Measurements from ENCODE around the gene R3HCC1L. TPM values are rescaled to one million over a fixed set of nuclear protein-coding genes. Genes with fewer than 3 reads are reported as not detected.
A peak's percentile ranks its signal among the peaks of the same experiment; 100 is the strongest.

The R3HCC1L gene
- total RNA-seq, 1 donor from 2014 or later = 12.3 TPM

DNA sequence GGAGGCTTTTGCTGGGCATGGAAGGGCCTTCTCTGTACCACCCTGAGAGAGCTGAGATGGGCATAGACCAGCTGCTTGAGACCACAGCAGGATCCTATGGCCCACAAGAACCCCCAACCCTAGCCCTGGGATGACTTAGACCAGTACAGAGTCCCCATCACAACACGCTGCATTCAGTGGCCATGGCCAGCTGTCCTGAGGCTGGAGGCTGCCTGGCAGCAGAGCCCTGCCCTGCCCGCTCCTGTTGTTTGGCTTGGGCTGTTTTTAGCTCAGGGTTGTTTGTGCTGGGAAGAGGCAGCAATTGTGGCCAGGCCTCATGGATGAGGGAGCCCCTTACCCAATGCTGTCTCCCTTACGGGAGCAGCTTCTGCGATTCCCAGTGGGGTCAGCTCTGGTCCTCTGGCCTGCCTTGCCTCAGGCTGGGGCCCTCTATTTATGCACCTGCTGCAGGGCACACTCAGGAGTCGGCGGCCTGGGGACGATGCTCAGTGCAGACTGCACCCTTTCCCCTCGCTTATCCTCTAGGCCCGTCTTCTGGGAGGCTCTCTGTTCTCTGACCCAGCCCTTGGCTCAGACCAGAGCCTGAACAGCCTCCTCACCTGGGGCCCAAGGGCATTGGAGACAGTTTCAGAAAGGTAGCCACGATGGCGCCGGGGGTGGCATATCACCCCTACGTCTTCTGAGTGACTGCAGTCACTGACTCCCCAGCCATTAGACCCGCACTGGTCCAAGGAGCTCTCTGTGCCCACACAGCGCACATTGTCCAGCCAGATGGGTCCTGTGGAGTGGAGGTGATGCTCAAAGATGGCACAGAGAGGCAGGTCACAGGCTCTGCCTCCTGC, 127.2 kb downstream of the R3HCC1L start:
- Histone ChIP-seq H3K27ac (no peak overlapping the region), H3K4me3 (no peak overlapping the region), H3K36me3 (no peaks in the 10 kb centered on the region), H3K4me1 (peaks cover 36% of the 10 kb centered on the region), H3K27me3 (no peaks in the 10 kb centered on the region), H3K9me3 (no peaks in the 10 kb centered on the region)
- intact Hi-C loops (cut with DNase I) = no loop called here
- peak; percentile 84 to 93 for DNase-seq (ENCODE audit: extremely low spot score in 2 of 2)
- TF ChIP-seq POLR2A (IDR thresholded peaks at IDR 0.05) (no peak), POLR2AphosphoS5 (IDR thresholded peaks at IDR 0.05; ENCODE audit: insufficient read depth in 1 of 2, low read depth in 1 of 2) (no peak)
- TF ChIP-seq, protein P1, sequence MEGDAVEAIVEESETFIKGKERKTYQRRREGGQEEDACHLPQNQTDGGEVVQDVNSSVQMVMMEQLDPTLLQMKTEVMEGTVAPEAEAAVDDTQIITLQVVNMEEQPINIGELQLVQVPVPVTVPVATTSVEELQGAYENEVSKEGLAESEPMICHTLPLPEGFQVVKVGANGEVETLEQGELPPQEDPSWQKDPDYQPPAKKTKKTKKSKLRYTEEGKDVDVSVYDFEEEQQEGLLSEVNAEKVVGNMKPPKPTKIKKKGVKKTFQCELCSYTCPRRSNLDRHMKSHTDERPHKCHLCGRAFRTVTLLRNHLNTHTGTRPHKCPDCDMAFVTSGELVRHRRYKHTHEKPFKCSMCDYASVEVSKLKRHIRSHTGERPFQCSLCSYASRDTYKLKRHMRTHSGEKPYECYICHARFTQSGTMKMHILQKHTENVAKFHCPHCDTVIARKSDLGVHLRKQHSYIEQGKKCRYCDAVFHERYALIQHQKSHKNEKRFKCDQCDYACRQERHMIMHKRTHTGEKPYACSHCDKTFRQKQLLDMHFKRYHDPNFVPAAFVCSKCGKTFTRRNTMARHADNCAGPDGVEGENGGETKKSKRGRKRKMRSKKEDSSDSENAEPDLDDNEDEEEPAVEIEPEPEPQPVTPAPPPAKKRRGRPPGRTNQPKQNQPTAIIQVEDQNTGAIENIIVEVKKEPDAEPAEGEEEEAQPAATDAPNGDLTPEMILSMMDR (IDR thresholded peaks at IDR 0.05) = no peak

DNA sequence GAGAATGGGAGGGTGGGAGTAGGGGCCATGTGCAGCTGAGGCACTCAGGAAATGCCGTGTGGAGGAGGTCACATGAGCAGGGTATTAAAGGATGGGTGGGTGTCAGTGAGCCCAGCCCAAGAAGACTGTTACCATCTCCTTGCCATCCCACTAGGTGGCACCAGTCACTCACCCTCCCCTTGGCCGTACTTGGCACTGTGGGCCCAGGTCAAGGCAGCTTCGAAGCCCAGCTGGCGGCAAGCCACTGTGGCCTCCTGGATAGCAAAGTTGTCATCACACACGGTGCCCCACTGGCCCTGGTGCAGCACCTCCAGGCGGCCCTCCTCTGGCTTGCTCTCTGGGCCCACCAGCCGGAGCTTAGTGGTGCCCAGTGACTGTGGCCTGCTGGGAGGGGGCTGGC, 128.1 kb downstream of the R3HCC1L start:
- peak in 1 of 2 donors; percentile 85 for DNase-seq (ENCODE audit: extremely low spot score in 2 of 2)
- Histone ChIP-seq H3K27me3 (no peaks in the 10 kb centered on the region), H3K36me3 (no peaks in the 10 kb centered on the region), H3K4me1 (peaks cover 45% of the 10 kb centered on the region), H3K9me3 (no peaks in the 10 kb centered on the region), H3K27ac (peak overlapping the region; percentile 33), H3K4me3 (no peak overlapping the region)
- TF ChIP-seq POLR2AphosphoS5 (IDR thresholded peaks at IDR 0.05; ENCODE audit: insufficient read depth in 1 of 2, low read depth in 1 of 2) (no peak), POLR2A (IDR thresholded peaks at IDR 0.05) (no peak)
- TF ChIP-seq, protein P1 (IDR thresholded peaks at IDR 0.05) = peak in 1 of 3 experiments; percentile 11
- intact Hi-C loops (cut with DNase I) = no loop called here

DNA sequence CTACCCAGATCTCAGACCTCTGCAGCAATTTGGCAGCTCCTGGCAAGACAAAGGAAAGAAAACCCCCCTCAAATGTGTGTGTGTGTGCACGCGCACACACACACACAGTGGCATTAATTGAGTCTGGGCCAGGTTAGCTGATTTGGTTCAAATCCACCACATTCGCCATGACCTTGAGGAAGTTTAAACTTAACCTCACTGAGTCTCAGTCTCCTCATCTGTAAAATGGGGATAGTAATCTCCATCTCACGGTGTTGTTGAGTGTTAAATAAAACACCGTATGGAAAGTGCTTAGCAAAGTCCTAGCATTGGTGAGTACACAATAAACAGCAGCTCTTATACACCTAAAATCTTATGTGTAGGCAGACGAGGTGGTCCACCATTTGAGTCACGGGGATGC, 128.6 kb downstream of the R3HCC1L start:
- Histone ChIP-seq H3K9me3 (no peaks in the 10 kb centered on the region), H3K27ac (no peak overlapping the region), H3K27me3 (no peaks in the 10 kb centered on the region), H3K4me3 (no peak overlapping the region), H3K36me3 (no peaks in the 10 kb centered on the region), H3K4me1 (peaks cover 47% of the 10 kb centered on the region)
- TF ChIP-seq POLR2A (IDR thresholded peaks at IDR 0.05) (no peak), POLR2AphosphoS5 (IDR thresholded peaks at IDR 0.05; ENCODE audit: insufficient read depth in 1 of 2, low read depth in 1 of 2) (no peak)
- TF ChIP-seq, protein P1 (IDR thresholded peaks at IDR 0.05) = no peak
- intact Hi-C loops (cut with DNase I) = no loop called here
- DNase-seq (ENCODE audit: extremely low spot score in 2 of 2) = no peak

DNA sequence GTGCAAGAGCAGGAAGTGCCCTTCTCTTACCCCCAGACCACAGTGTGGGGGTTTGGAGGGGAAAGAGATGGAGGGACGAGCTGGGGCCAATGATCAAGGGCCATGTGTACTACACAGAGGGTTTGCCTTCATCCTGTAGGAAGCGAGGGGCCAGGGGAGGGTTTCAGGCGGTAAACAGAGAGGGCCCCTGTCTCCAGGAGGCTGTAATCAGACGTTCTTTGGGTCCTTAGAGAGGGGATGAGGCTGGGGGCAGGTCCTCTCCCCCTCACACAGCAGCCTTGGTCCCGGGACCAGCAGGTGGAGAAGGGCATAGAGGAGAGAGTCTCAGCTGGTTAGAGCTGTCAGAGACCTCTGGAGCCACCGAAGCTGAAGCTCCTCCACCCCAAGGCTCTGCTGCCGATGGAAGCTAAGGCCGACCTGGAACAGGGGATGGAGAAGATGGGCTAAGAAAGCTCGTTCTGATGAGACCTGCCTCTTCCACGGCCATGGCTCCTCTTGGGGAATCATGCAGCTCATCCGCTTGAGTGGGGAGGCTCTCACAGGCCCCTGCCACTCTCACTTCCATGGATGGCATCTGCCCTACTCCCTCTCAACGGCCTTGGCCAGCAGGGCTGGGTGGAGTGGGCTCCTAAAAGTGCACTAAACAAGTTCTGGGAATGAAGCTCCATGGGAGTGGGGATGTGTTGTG, 130.1 kb downstream of the R3HCC1L start:
- H3K4me3 ChIP-seq = no peak overlapping the region
- H3K4me1 ChIP-seq = peaks cover 50% of the 10 kb centered on the region
- DNase-seq (ENCODE audit: extremely low spot score in 2 of 2) = peak in 1 of 2 donors; percentile 67
- intact Hi-C loops (cut with DNase I) = loop anchor here (5.0 kb wide), 1 partner anchor 183 kb away; the partner anchor contains the start of gene HPS1
- no peak overlapping the region for H3K27ac ChIP-seq
- no peaks in the 10 kb centered on the region for H3K27me3 ChIP-seq
- TF ChIP-seq POLR2A (IDR thresholded peaks at IDR 0.05) (no peak), POLR2AphosphoS5 (IDR thresholded peaks at IDR 0.05; ENCODE audit: insufficient read depth in 1 of 2, low read depth in 1 of 2) (no peak)
- TF ChIP-seq, protein P1 (IDR thresholded peaks at IDR 0.05) = no peak
- H3K36me3 ChIP-seq = no peaks in the 10 kb centered on the region
- no peaks in the 10 kb centered on the region for H3K9me3 ChIP-seq
